GM18868 (cell line): ENCODE data around the gene ANKRD33.

ENCODE experiments used
- ATAC-seq: cut with Tn5 transposase; IDR thresholded peaks from one replicate; pipeline ENCODE4 v1.9.1; 2021; ENCODE audit warnings: mild to moderate bottlenecking, moderate library complexity; ENCODE audit not compliant: unreplicated experiment

ANKRD33 gene

GRCh38 chr12:51900323-51900889 lies 12.5 kb downstream of the ANKRD33 start:
- no peak for ATAC-seq

- ATAC-seq = no peak
Measured at GRCh38 chr12:51901121-51901817, 13.4 kb downstream of the ANKRD33 start.

GRCh38 chr12:51901881-51902280 lies 14.0 kb downstream of the ANKRD33 start:
- ATAC-seq = no peak

- no peak for ATAC-seq
Measured at GRCh38 chr12:51904951-51905470, 17.1 kb downstream of the ANKRD33 start.

- ATAC-seq = no peak
Measured at GRCh38 chr12:51905471-51906429, 17.8 kb downstream of the ANKRD33 start.

GRCh38 chr12:51906430-51907082 lies 18.7 kb downstream of the ANKRD33 start:
- ATAC-seq = no peak

- no peak for ATAC-seq
Measured at GRCh38 chr12:51907083-51907855, 19.4 kb downstream of the ANKRD33 start, which contains the start of gene ACVRL1. ACVRL1 (plus strand) TSS chr12:51907504; CDS start chr12:51912475, 4,971 bp downstream.

GRCh38 chr12:51907856-51908425 lies 20.0 kb downstream of the ANKRD33 start:
- ATAC-seq = no peak

- no peak for ATAC-seq
Measured at GRCh38 chr12:51908876-51909592, 21.1 kb downstream of the ANKRD33 start.

- no peak for ATAC-seq
Measured at GRCh38 chr12:51910168-51910567, 22.3 kb downstream of the ANKRD33 start.

- no peak for ATAC-seq
Measured at GRCh38 chr12:51910691-51911090, 22.8 kb downstream of the ANKRD33 start.

- no peak for ATAC-seq
Measured at GRCh38 chr12:51911307-51911706, 23.4 kb downstream of the ANKRD33 start.

GRCh38 chr12:51911788-51912711 lies 24.1 kb downstream of the ANKRD33 start:
- ATAC-seq = no peak

- no peak for ATAC-seq
Measured at GRCh38 chr12:51913071-51914033, 25.4 kb downstream of the ANKRD33 start.

- no peak for ATAC-seq
Measured at GRCh38 chr12:51914034-51914923, 26.4 kb downstream of the ANKRD33 start.
